Colonic mucosa (tissue), 4 donors: ENCODE data around the gene SBNO1. TPM values are rescaled to one million over a fixed set of nuclear protein-coding genes. Genes with fewer than 3 reads are reported as not detected.

ENCODE experiments used
- DNase-seq: peaks from one replicate; pipeline ENCODE4 v3.0.0-alpha.2; 2020
- H3K27ac ChIP-seq: fragments of 200-600 bp; one replicate; pipeline ENCODE4 v1.8.0; 2021
- H3K27me3 ChIP-seq: fragments of 200-600 bp; one replicate; pipeline ENCODE4 v1.8.0; 2021
- H3K36me3 ChIP-seq: fragments of 200-600 bp; one replicate; pipeline ENCODE4 v1.8.0; 2021
- H3K4me1 ChIP-seq: fragments of 200-600 bp; one replicate; pipeline ENCODE4 v1.8.0; 2021; ENCODE audit warnings: mild to moderate bottlenecking
- H3K4me3 ChIP-seq: fragments of 200-600 bp; one replicate; pipeline ENCODE4 v1.8.0; 2021
- H3K9ac ChIP-seq, 2 donors: one replicate each; pipeline ENCODE4 v1.7.0; 2013; ENCODE audit warnings: control low read depth in 2 of 2, low read depth in 2 of 2, low read length in 2 of 2
- H3K9me3 ChIP-seq: fragments of 200-600 bp; one replicate; pipeline ENCODE4 v1.8.0; 2021
- intact Hi-C: fragments of 100-400 bp; cut with DNase I; formaldehyde crosslinking; loops from one replicate; pipeline ENCODE4 v1.14.1; 2022
- total RNA-seq, 2 donors: library from RNA; stranded (reverse); fragmentation: NEBNext Ultra II Directional in 1 of 2; extraction: Animal tissue kit (Norgen Biotek cat#: 25700) in 1 of 2; gene quantifications; one replicate each; pipeline ENCODE4 v1.2.1, GENCODE V29; 2021
- TF ChIP-seq, protein P1 (sequence below): fragments of 200-600 bp; IDR thresholded peaks from one replicate; pipeline ENCODE4 v1.8.0; 2022; ENCODE audit warnings: antibody characterized with exemption, mild to moderate bottlenecking
- donor health status: healthy.
- donor health status: DM: no; HTN: no; CAD: no.
- donor health status: DM: no; HTN: no; CAD: no.

SBNO1 gene
- total RNA-seq, 2 donors from 2014 or later = 36.5 to 37.3 TPM

DNA sequence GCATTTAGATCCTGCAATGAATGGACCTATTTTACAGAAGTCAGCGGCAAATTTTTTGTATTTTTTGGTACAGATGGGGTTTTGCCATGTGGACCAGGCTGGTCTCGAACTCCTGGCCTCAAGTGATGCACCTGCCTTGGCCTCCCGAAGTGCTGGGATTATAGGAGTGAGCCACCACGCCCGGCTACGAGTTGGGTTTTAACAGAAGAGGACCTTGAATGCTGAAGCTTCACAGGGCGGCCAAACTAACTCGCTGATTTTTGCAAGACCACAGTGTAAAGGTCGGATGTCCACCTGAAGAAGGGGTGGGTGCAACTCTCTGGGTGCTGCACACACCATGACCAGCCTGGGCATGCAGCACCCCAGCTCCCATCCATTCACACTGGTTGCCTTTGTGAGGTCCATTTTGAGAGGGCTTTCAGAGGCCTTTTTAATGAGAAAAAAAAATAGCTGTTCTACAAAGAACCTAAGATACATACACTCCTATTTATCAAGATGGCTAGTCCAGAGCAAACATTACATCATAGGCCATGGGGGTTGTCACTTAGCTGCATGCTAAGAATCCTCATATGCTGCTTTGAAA is 71.4 kb downstream of the SBNO1 start:
- Histone ChIP-seq H3K4me1 (no peaks in the 10 kb centered on the region), H3K27ac (no peak overlapping the region), H3K9ac (no peak overlapping the region), H3K9me3 (no peaks in the 10 kb centered on the region), H3K4me3 (no peak overlapping the region), H3K36me3 (peaks cover 4% of the 10 kb centered on the region), H3K27me3 (no peaks in the 10 kb centered on the region)
- TF ChIP-seq, protein P1, sequence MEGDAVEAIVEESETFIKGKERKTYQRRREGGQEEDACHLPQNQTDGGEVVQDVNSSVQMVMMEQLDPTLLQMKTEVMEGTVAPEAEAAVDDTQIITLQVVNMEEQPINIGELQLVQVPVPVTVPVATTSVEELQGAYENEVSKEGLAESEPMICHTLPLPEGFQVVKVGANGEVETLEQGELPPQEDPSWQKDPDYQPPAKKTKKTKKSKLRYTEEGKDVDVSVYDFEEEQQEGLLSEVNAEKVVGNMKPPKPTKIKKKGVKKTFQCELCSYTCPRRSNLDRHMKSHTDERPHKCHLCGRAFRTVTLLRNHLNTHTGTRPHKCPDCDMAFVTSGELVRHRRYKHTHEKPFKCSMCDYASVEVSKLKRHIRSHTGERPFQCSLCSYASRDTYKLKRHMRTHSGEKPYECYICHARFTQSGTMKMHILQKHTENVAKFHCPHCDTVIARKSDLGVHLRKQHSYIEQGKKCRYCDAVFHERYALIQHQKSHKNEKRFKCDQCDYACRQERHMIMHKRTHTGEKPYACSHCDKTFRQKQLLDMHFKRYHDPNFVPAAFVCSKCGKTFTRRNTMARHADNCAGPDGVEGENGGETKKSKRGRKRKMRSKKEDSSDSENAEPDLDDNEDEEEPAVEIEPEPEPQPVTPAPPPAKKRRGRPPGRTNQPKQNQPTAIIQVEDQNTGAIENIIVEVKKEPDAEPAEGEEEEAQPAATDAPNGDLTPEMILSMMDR = no peak
- DNase-seq = no peak
- intact Hi-C loops = no loop called here

DNA sequence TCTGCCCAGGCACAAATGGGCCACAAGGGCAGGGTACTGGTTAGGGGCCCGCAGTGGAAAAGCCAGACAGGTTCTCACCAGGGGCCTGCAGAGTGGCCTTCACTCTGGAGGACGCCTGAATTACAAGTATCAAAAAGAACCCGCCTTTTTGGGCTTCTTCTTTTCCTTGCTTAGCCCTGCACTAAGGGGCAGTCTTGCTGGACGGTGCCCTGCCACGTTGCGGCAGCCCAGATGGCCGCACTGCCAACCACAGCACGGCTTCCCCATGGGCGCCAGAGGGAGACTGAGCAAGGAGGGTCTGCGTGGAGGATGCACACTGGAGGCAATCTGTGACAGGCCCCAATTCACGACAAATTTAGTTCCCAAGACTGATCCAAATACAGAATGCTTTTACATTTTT is 74.7 kb downstream of the SBNO1 start:
- Histone ChIP-seq H3K9me3 (no peaks in the 10 kb centered on the region), H3K27me3 (no peaks in the 10 kb centered on the region), H3K9ac (no peak overlapping the region), H3K27ac (no peak overlapping the region), H3K4me3 (no peak overlapping the region), H3K4me1 (no peaks in the 10 kb centered on the region), H3K36me3 (peaks cover 4% of the 10 kb centered on the region)
- DNase-seq = no peak
- intact Hi-C loops = no loop called here
- TF ChIP-seq, protein P1 = no peak

DNA sequence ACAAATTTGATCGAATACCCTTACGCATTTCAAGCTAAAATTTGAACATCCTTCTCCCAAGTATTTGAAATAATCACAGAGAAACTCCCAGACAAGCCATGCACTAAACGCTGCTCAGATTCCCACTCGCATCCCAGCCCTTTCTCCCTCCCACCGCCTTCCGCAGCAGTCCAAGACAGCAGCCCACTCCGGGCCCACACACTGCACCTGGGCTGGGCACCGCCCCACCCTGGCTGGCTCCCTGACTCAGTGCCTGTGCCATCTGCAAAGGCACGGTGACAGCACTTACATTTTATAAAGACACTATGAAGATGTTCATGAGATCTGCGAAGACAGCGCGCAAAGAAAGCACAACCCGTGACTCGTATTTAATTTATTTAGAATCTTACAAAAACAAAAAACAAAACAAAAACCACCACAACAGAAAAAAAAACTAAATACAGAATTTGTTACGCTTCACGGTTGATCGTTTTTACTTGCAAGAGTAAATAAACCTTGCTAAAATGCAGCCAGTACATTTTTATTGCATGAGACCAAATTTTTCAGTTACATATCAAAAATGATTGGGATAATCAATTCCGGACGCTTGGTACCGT is 75.8 kb downstream of the SBNO1 start:
- intact Hi-C loops = no loop called here
- no peaks in the 10 kb centered on the region for H3K4me1 ChIP-seq
- no peaks in the 10 kb centered on the region for H3K9me3 ChIP-seq
- H3K36me3 ChIP-seq = peaks cover 4% of the 10 kb centered on the region
- H3K4me3 ChIP-seq = no peak overlapping the region
- no peaks in the 10 kb centered on the region for H3K27me3 ChIP-seq
- TF ChIP-seq, protein P1 = no peak
- no peak for DNase-seq
- no peak overlapping the region for H3K9ac ChIP-seq
- H3K27ac ChIP-seq = no peak overlapping the region

DNA sequence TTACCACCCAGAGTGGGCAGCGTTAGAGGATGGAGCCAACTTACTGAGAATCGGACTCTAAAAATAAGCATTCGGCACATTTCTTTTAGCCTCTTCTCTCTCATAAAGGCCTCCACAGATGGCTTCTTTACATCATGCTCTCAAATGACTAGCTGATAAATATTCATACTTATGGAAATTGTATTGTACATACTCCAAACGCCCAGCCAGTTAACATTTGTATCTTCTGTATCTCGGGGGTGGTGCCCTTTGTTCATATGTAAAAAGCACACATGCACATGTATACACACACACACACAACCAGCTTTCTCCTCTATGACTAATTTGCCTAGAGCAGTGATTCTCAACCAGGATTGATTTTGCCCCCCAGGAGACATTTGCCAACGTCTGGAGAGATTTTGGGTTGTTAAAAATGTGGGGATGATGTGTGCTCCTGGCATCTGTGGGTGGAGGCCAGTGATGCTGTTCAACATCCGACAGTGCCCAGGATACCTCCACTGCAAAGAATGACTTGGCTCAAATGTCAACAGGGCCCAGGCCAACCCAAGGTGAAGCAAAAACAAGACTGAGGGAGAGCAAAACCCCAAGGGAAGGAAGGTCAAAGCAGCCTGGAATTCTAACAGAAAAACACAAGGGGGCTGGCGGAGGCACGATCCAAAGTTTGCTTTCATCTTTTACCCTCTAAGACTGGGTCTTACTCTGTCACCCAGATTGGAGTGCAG is 77.8 kb downstream of the SBNO1 start:
- Histone ChIP-seq H3K9ac (no peak overlapping the region), H3K4me3 (no peak overlapping the region), H3K4me1 (no peaks in the 10 kb centered on the region), H3K36me3 (no peaks in the 10 kb centered on the region), H3K27ac (no peak overlapping the region), H3K9me3 (no peaks in the 10 kb centered on the region), H3K27me3 (no peaks in the 10 kb centered on the region)
- DNase-seq = no peak
- TF ChIP-seq, protein P1 = no peak
- intact Hi-C loops = no loop called here

DNA sequence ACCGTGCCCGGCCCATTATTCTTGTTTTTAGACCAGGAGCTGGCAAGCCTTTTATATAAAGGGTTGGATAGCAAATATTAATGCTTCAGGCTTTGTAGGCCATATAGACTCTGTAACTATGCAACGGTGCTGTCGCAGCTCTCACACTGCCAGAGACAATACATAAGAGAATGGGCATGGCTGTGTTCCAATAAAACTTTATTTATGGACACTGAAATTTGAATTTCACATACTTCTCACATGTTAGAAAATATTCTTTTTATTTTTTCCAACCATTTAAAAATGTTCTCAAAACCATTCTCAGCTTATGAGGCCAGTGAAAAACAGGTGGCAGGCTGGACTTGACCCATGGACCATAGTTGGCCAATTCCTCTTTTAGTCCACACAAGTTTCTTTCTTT is 80.0 kb downstream of the SBNO1 start:
- Histone ChIP-seq H3K4me1 (no peaks in the 10 kb centered on the region), H3K4me3 (no peak overlapping the region), H3K36me3 (no peaks in the 10 kb centered on the region), H3K27me3 (no peaks in the 10 kb centered on the region), H3K9me3 (no peaks in the 10 kb centered on the region), H3K9ac (no peak overlapping the region), H3K27ac (no peak overlapping the region)
- TF ChIP-seq, protein P1 = no peak
- DNase-seq = no peak
- intact Hi-C loops = no loop called here
